C4-2B (cell line): ENCODE data around the gene CEP170.

ENCODE experiments used
- H3K27ac ChIP-seq: fragments of 450-650 bp; 2 replicates; pipeline ENCODE4 v1.5.1; 2017
- CTCF ChIP-seq: fragments of 450-650 bp; conservative IDR thresholded peaks from 2 replicates; pipeline ENCODE4 v1.5.1; 2017; ENCODE audit warnings: mild to moderate bottlenecking
- ZFX ChIP-seq: fragments of 450-650 bp; IDR thresholded peaks from 2 replicates; pipeline ENCODE4 v1.6.1; 2017

CEP170 gene

DNA sequence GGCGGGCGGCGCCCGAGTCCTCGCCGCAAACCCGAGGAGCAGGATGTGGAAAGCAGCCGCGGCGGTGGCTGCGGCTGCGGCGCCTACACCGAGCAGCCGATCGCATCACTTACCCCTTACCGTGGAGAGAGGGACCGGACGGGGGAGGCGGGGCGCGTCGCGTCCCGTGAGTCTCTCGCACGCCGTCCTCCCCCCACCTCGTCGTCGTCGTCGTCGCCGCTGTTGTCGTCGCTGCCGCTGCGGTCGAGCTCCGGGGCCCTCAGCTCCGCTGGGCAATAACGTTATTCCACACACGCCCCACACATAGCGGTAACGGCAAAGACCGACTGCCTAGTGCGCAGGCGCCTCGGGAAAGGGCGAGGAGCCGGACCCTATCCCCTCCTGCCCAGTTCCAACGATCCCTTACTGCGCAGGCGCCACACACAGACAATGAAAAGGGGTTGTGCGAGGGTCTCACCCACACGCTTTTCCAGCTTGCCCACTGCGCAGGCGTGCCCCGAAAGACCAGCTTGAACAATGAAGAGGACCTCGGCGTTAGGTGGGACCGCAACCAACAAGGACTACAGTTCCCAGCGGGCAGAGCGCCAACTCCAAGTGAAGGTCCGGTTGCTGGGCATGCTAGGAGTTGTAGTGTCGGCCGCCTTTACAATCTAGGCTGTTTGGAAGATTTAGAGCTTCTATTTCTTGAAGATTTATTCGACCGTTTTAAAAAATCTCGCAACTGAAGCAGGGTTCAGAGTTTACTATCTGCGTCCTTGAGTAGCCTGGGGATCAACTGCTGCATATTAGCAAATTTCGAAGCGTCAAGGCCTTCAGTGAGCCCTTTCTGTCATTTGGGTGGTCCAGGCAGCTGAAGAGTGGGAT, at the start of gene CEP170:
CEP170 (minus strand) TSS at position 355 of the 864 bp plus-strand sequence. CDS start 30,001 bp downstream, outside the sequence.
- H3K27ac ChIP-seq = peak within 1 kb of the TSS; percentile 85
- no peak for TF ChIP-seq ZFX

DNA sequence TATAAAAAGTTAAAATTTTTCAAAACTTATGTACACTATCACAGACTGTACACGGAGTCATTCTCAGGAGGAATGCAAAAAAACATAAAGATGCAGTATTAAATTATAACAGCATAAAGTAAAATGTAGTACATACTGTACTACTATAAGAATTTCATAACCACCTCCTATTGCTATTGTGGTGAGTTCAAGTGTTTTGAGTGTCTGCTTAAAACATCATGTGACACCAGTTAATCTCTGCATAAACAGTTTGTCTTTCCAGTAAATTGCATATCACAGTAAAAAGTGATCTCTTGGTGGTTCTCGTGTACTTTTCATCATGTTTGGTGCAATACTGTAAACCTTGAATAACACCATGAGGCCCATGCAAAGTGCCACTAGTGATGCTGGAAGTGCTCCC, 46.0 kb upstream of the CEP170 start:
- H3K27ac ChIP-seq = no peak overlapping the region
- TF ChIP-seq CTCF = no peak
- TF ChIP-seq ZFX = no peak

DNA sequence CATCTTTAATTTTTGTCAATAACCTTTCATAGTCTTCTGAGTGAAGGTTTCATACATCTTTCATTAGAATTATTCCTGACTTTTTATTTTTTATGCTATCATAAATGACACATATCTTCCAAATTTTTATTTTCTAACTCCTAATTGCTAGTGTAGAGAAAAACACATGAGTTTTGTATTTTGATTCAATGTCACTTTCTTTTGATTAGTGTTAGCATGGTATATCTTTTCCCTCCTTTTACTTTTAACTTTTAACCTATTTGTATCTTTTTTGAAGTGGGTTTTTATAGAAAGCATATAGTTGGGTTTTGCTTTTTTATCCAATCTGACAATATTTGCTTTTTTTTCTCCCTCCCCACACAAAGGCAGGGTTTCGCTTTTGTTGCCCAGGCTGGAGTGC, 44.0 kb upstream of the CEP170 start:
- no peak for TF ChIP-seq CTCF
- no peak for TF ChIP-seq ZFX
- H3K27ac ChIP-seq = no peak overlapping the region

GRCh38 chr1:243294723-243295121, 39.6 kb upstream of the CEP170 start:
- H3K27ac ChIP-seq = no peak overlapping the region

DNA sequence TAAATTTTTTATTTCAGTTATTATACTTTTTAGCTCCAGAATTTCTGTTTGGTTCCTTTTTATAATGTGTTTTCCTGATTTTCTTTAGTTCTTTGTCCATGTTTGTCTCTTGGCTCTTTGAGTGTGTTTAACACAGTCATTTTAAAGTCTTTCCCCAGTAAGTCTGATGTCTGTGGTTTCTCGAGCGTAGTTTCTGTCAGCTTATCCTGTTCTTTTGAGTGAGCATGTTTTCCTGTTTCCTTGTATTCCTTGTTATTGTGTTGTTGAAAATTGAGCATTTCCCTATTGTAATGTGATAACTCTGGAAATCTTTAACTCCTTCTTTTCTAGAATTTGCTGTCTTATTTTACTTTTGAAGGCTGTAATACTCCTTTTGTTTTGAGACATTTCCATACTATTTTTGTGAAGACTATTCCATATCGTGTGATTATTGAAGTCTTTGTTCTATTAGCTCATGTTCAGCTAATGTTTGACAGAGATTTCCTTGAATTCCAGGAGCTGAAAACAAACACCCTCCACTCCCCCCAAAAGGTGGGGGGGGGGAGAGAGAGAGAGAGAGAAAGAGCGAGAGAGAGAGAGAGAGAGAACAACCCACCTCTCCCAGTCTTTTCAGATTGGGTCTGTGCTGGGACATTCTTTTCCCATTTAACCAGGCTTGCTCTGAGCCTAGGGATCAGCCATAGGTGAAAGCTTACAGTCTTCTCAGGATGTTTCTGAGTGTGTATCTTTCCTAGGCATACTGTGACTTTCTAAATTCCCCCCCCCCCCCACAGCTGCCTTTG, 39.1 kb upstream of the CEP170 start:
- TF ChIP-seq ZFX (no peak), CTCF (no peak)
- no peak overlapping the region for H3K27ac ChIP-seq

More at GRCh38 chr1:243294723-243295121, 39.6 kb upstream of the CEP170 start:
- TF ChIP-seq ZFX = no peak
- no peak for TF ChIP-seq CTCF

DNA sequence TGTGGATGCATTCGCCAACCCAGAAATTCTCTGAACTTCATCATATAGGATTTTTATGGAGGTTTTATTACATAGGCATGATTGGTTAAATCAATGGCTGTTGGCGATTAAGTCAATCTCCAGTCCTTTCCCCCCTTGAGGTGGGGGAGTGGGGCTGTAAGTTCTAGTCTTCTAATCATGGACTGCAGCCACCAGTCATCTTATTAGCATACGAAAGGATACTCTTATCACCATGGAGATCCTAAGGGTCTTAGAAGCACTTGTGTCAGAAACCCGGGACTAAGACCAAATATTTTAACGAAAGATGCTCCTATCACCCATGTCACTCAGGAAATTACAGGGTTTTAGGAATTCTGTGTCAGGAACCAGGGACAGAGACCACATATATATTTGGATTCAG, 37.0 kb upstream of the CEP170 start:
- no peak overlapping the region for H3K27ac ChIP-seq
- TF ChIP-seq ZFX = no peak
- TF ChIP-seq CTCF = no peak

DNA sequence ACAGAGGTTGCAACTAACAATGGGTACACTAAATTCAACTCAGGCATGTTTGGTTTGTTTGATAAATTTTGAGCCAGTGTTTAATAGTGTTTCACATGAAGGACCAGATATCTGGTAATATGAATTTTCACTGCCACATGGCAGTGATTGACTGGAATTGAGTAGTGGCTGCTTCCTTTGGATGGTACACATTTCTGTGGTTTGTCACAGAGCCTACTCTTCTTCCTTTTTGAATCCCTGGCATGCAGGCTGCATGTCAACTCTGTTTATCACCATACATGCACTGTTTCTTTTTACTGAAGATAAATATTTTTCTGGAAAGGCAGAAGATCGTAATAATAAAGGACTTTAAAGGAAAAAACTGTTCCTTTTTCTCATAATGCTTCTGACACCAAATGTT, 36.2 kb upstream of the CEP170 start:
- H3K27ac ChIP-seq = no peak overlapping the region
- TF ChIP-seq ZFX (no peak), CTCF (no peak)
